ENCODE measurements around the gene GRM4.

GRM4 gene

GRCh38 chr6:34085453-34086170 lies 60.3 kb downstream of the GRM4 start:
- DNase-seq (ENCODE audit: low read depth in 2 of 2): no peak

DNA sequence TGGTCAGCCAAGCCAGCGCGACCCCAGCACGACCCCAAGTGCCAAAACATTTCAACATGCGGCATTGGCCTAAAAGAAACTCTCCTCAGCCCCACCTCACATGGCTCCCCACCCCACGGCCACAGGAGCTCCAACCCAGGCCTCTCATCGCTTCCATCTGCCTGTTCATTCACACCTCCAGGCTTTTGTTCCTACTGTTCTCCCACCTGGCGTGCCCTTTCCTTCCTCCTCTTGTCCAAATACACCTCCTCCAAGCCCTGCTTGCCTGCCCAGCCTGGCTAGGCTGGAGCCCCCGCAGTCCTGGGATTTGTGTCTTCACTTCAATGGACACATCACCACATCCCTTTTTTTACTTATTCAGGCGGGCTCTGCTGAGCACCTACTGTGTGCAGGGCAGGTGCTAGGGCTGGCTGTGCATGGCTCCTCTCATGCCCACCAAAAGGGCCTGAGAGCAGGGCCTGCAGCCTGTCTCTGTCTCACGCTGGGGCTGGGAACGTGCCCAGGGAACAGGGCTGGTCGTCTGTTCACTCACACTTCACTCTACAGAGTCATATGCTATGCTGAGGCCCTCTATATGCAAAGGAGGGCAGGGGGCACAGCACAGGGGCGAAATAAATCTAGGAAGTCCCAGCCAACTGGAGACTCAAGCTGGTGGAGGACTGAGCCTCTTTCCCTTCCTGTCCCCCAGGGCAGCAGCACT lies 61.1 kb downstream of the GRM4 start:
- DNase-seq (ENCODE audit: low read depth in 2 of 2): no peak

DNA sequence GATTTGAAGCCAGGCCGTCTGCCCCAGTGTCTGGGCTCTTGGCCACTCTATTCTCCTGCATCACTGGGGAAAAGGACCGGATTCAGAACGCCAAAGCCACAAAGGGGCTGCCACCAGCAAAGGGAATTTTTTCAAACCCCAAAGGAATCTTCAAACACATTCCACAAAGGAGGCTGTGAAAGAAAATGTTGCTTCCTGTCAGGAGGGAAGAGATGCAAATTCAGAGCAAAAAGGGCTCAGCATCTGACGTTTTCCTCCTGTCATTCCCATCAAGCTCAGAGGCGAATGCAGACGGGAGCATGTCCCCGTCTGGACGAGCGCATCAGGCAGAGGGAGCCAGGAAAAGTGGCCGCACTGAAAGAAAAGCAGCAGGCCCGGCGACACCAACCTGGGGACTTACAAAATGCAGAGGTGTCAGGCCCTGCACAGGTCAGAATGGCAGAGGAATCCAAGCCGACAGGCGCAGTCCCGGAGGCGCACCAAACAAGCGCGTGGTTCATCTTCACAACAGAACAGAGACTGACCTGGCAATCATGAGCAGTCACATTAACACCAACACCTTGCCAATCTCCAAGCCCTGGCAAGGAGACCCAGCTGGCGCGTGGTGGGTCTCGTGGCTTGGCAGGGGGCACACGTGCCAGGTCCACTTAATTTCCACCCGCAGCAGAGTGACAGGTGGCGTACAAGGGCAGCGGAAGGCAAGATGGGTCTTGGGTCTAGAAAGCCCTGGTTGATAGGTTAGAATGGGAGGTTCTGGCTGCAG lies 62.8 kb downstream of the GRM4 start:
- DNase-seq (ENCODE audit: low read depth in 2 of 2): no peak

- no peak for DNase-seq (ENCODE audit: low read depth in 2 of 2)
Observed at GRCh38 chr6:34082348-34082747, 63.5 kb downstream of the GRM4 start.

DNA sequence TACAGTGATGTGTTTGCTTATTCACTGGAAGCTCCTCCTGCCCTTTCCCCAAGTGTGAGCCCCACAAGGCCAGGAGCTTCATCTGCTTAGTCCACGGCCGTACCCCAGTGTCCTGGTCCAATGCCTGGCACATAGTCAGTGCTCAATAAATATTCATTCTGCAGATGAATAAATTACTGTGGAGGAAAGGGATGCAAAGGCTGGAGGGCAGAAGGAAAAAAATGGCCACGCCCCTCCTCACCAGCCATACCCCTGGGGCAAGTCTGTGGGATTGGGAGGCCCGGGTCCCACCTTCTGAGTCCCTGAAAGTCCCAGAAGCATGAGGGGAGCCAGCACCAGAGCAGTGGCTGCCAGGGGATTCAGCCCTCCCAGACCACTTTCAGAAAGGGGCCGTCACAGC lies 65.5 kb downstream of the GRM4 start:
- DNase-seq (ENCODE audit: low read depth in 2 of 2): no peak

- DNase-seq (ENCODE audit: low read depth in 2 of 2): no peak
Observed at GRCh38 chr6:34079899-34080298, 66.0 kb downstream of the GRM4 start.

- no peak for DNase-seq (ENCODE audit: low read depth in 2 of 2)
Observed at GRCh38 chr6:34075906-34076305, 70.0 kb downstream of the GRM4 start.

DNA sequence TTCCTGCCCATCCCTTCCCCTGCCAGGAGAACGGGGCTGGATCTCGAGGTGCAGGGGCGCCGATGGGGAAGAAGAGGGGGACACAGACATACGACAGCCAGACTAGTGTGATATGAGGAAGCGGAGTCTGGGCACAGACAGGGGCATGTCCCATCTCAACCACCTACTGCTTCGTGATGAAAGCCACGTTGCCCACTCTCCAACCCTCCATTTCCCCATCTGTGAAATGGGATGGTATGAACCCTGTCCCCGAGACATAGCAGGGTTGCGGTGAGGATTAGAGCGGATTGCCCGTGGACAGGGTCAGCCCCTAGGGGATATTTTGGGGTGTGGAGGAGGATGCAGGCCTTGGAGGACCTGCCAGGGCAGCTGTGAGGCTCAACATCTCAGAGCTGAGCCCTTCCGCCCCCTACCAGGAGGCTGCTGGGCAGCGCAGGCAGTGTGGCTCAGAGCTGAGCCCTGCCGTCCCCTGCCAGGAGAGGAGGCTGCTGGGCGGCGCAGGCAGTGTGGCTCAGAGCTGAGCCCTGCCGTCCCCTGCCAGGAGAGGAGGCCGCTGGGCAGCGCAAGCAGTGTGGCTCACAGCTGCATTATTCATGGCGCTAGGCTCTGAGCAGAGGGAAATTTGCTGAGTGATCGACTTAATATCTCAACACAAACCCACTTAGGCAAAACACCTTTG lies 71.7 kb downstream of the GRM4 start:
- no peak for DNase-seq (ENCODE audit: low read depth in 2 of 2)

DNA sequence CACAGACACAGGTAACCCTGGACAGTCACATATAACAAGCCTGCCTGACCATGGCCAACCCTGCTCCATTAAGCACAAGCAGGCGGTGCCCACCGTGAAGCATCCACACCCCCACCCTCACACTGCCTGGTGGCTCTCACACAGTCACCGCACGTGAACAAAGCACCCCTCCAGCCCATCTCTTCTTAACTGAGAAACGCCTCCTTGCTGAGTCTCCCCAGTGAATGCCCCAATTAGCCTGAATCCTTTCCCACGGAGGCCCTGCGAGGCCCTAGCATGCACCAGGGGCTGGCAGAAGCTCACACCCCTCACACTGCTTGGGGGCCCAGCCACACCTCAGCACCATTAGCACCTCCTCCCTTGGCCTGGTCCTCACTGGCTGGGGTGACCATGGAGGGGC lies 72.3 kb downstream of the GRM4 start:
- DNase-seq (ENCODE audit: low read depth in 2 of 2): no peak

DNA sequence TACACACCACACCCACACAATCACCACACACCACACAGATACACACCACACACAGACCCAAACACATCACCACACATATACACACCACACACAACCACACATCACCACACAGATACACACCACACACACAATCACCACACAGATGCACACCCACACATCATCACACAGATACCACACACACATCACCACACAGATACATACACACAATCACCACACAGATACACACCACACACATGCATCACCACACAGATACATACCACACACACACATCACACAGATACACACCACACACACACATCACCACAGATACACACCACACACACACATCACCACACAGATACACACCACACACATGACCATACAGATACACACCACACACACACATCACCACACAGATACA lies 73.2 kb downstream of the GRM4 start:
- no peak for DNase-seq (ENCODE audit: low read depth in 2 of 2)

DNA sequence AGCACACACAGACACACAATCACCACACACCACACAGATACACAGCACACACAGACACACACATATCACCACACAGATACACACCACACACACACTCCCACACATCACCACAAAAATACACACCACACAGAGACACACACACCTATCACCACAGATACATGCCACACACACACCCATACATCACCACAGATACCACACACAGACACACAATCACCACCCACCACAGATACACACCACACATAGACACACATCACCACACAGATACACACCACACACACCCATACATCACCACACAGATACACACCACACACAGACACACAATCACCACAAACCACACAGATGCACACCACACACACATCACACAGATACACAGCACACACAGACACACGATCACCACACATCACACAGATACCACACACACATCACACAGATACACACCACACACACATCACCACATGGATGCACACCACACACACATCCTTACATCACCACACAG lies 74.0 kb downstream of the GRM4 start:
- DNase-seq (ENCODE audit: low read depth in 2 of 2): no peak

- DNase-seq (ENCODE audit: low read depth in 2 of 2): no peak
Observed at GRCh38 chr6:34071136-34071883, 74.6 kb downstream of the GRM4 start.

- DNase-seq (ENCODE audit: low read depth in 2 of 2): no peak
Observed at GRCh38 chr6:34070315-34071135, 75.4 kb downstream of the GRM4 start.

GRCh38 chr6:34068462-34069044 lies 77.3 kb downstream of the GRM4 start:
- DNase-seq (ENCODE audit: low read depth in 2 of 2): no peak

DNA sequence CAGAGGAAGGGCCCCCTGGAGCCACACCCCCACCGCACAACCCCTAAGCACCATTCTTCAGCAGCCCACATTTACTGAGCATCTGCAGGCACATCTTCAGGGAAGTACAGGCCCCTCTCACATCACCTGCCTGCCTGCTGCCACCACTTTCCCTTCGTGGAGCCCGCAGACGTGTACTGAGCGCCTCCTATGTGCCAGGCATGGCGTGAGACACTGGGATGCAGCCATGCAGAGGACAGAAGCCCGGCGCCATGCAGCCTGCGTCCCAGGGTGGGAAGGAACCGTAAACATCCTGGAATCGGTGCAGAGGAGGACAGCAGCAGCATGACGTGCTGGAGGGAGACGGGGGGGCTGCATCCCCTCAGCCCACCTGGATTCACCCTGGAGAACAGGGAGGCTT lies 78.1 kb downstream of the GRM4 start:
- DNase-seq (ENCODE audit: low read depth in 2 of 2): no peak

- no peak for DNase-seq (ENCODE audit: low read depth in 2 of 2)
Observed at GRCh38 chr6:34066772-34067770, 78.8 kb downstream of the GRM4 start.

- DNase-seq (ENCODE audit: low read depth in 2 of 2): no peak
Observed at GRCh38 chr6:34066218-34066571, 79.7 kb downstream of the GRM4 start.

DNA sequence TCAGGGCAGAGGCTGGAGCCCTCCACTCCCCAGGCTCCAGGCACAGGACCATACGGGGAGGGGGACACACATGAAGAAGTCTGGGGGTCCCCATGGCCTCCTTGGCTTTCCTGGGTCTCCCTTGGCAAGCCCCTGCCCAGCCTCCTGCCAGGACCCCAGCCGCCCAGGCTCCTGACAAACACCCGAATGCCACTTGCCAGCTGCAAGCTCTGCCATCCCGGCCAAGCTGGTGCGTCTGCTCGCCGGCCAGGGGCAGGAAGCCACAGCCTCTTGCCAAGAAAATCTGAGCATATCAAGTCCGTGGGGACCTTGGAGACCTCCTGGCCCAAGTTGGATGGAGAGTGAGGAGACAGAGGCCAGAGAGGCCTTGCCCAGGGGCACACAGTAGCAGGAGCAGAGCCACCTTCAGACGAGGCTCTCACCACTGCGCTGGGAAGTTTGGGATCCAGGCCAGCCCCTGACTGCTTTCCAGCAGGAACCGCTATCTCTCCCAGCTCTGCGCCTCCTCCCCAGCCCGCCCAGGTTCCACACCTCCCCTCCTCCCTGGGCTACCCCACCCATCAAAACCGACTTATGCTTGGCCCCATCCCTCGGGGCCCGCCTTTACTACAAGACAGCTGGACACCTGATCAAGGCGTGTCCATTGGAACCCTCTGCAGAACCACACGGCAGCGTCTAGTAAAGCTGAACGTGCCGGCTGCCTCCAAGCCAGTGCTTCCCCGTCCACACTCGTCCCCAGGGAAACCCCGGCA lies 80.2 kb downstream of the GRM4 start:
- no peak for DNase-seq (ENCODE audit: low read depth in 2 of 2)
